CD4-positive, CD25-positive, alpha-beta regulatory T cell (primary cell): ENCODE results near the gene SLC12A7. TPM values are rescaled to one million over a fixed set of nuclear protein-coding genes. Genes with fewer than 3 reads are reported as not detected.
"Not testable (repeated sequence)": the region's sequence is repeated elsewhere in the genome, so short reads cannot be mapped to it uniquely, and the experiment has no call there.

Source experiments
- ATAC-seq, 2 donors: fragments of 150-1000 bp; cut with Tn5 transposase; one replicate each; pipeline ENCODE4 v1.10.0; 2021; ENCODE audit warnings: low read depth in 2 of 2, moderate number of reproducible peaks in 2 of 2, moderate library complexity in 1 of 2
- DNase-seq, 3 donors: peaks; one replicate each; pipeline versions ENCODE4 v3.0.0 to v3.0.0-alpha.2; 2012 to 2022; ENCODE audit warnings: mixed read lengths in 1 of 3
- H3K27ac ChIP-seq: one replicate; pipeline ENCODE4 v1.7.0; 2013; ENCODE audit warnings: mild to moderate bottlenecking, low read length; ENCODE audit not compliant: insufficient read depth, poor library complexity, severe bottlenecking
- H3K27me3 ChIP-seq: one replicate; pipeline ENCODE4 v1.7.0; 2013; ENCODE audit warnings: low read length; ENCODE audit not compliant: control insufficient read depth, insufficient read depth
- H3K36me3 ChIP-seq: one replicate; pipeline ENCODE4 v1.7.0; 2013; ENCODE audit warnings: mild to moderate bottlenecking, low read length, moderate library complexity; ENCODE audit not compliant: control insufficient read depth, insufficient read depth
- H3K4me1 ChIP-seq: 2 replicates; pipeline ENCODE4 v1.7.0; 2013; ENCODE audit warnings: mild to moderate bottlenecking, low read length; ENCODE audit not compliant: insufficient read depth, control insufficient read depth, poor library complexity, severe bottlenecking
- H3K4me3 ChIP-seq: one replicate; pipeline ENCODE4 v1.7.0; 2013; ENCODE audit warnings: low read depth, mild to moderate bottlenecking, low read length, moderate library complexity
- H3K9me3 ChIP-seq, 2 experiments: 1 replicate in 1 of 2; 2 replicates in 1 of 2; pipeline ENCODE4 v1.7.0; 2013; ENCODE audit warnings: low read length in 2 of 2, mild to moderate bottlenecking in 1 of 2, moderate library complexity in 1 of 2; ENCODE audit not compliant: control insufficient read depth in 2 of 2
- H3K27ac Mint-ChIP-seq, 3 donors: one replicate each; pipeline ENCODE4 v1.8.0; 2020 to 2022; ENCODE audit warnings: mild to moderate bottlenecking in 3 of 3, mixed read lengths in 3 of 3, moderate library complexity in 2 of 3
- H3K27me3 Mint-ChIP-seq: one replicate; pipeline ENCODE4 v1.8.0; 2022; ENCODE audit warnings: mild to moderate bottlenecking, mixed read lengths
- H3K36me3 Mint-ChIP-seq: one replicate; pipeline ENCODE4 v1.8.0; 2020; ENCODE audit warnings: mixed read lengths
- H3K4me1 Mint-ChIP-seq, 4 donors: one replicate each; pipeline ENCODE4 v1.8.0; 2020 to 2022; ENCODE audit warnings: mixed read lengths in 4 of 4, mild to moderate bottlenecking in 1 of 4
- H3K4me3 Mint-ChIP-seq, 4 donors: one replicate each; pipeline ENCODE4 v1.8.0; 2020 to 2022; ENCODE audit warnings: mild to moderate bottlenecking in 4 of 4, mixed read lengths in 4 of 4, moderate library complexity in 3 of 4
- H3K9me3 Mint-ChIP-seq, 7 donors: one replicate each; pipeline ENCODE4 v1.8.0; 2020 to 2022; ENCODE audit warnings: mixed read lengths in 7 of 7, mild to moderate bottlenecking in 3 of 7, moderate library complexity in 2 of 7
- polyA plus RNA-seq, 4 donors: library from polyadenylated mRNA; unstranded; fragments of 300-500 nt; fragmentation: Illumina TruSeq; gene quantifications; one replicate each; pipeline ENCODE4 v1.2.3, GENCODE V29; 2021
- total RNA-seq: library from RNA; stranded (reverse); gene quantifications from one replicate; pipeline ENCODE4 v1.2.3, GENCODE V29; 2022

The SLC12A7 gene
- total and polyA plus RNA-seq, 5 donors from 2014 or later = 2.2 to 16.0 (median 7.0) TPM

DNA sequence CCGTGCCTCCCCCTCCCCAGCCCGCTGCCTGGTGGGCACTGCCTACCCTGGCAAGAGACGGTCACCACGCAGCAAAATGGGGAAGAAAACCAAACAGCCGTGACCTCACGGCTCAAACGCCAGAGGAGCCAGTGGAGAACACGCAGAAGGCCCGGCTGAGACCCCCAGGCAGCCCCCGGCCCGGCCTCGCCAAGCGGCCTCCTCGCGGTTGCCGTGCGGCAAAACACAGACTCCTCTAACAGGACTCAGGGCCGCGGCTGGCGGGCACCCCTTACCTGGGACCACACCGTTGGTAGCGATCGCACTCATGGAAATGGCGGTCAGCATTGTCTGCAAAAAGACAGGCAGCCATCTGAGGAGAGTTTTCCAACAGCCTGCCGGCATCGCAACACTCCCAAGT lies 23.8 kb downstream of the SLC12A7 start:
- H3K27ac ChIP-seq = no peak overlapping the region
- no peak overlapping the region for H3K4me3 Mint-ChIP-seq
- no peaks in the 10 kb centered on the region for H3K9me3 ChIP-seq
- no peak overlapping the region for H3K4me3 ChIP-seq
- no peak overlapping the region for H3K27ac Mint-ChIP-seq
- H3K36me3 Mint-ChIP-seq = peaks cover 7% of the 10 kb centered on the region
- H3K4me1 Mint-ChIP-seq = no peaks in the 10 kb centered on the region
- H3K9me3 Mint-ChIP-seq = no peaks in the 10 kb centered on the region
- no peaks in the 10 kb centered on the region for H3K27me3 Mint-ChIP-seq
- no peak for DNase-seq
- H3K27me3 ChIP-seq = no peaks in the 10 kb centered on the region
- no peaks in the 10 kb centered on the region for H3K4me1 ChIP-seq
- ATAC-seq = no peak
- peaks cover 51% of the 10 kb centered on the region for H3K36me3 ChIP-seq

- no peak for ATAC-seq
- H3K4me1 Mint-ChIP-seq = no peaks in the 10 kb centered on the region
- no peak overlapping the region for H3K4me3 Mint-ChIP-seq
- Histone ChIP-seq H3K4me3 (no peak overlapping the region), H3K4me1 (no peaks in the 10 kb centered on the region), H3K9me3 (no peaks in the 10 kb centered on the region), H3K27ac (no peak overlapping the region), H3K36me3 (peaks cover 47% of the 10 kb centered on the region), H3K27me3 (no peaks in the 10 kb centered on the region)
- no peak overlapping the region for H3K27ac Mint-ChIP-seq
- no peaks in the 10 kb centered on the region for H3K9me3 Mint-ChIP-seq
- no peak for DNase-seq
- peaks cover 3% of the 10 kb centered on the region for H3K36me3 Mint-ChIP-seq
- H3K27me3 Mint-ChIP-seq = no peaks in the 10 kb centered on the region
Measured at GRCh38 chr5:1087428-1087827, 24.4 kb downstream of the SLC12A7 start.

GRCh38 chr5:1086871-1087270 lies 25.0 kb downstream of the SLC12A7 start:
- no peak overlapping the region for H3K4me3 Mint-ChIP-seq
- H3K9me3 Mint-ChIP-seq = no peaks in the 10 kb centered on the region
- no peaks in the 10 kb centered on the region for H3K27me3 ChIP-seq
- H3K27me3 Mint-ChIP-seq = no peaks in the 10 kb centered on the region
- H3K4me3 ChIP-seq = no peak overlapping the region
- H3K36me3 Mint-ChIP-seq = peaks cover 2% of the 10 kb centered on the region
- H3K4me1 ChIP-seq = no peaks in the 10 kb centered on the region
- DNase-seq = no peak
- ATAC-seq = no peak
- H3K4me1 Mint-ChIP-seq = no peaks in the 10 kb centered on the region
- no peak overlapping the region for H3K27ac Mint-ChIP-seq
- H3K27ac ChIP-seq = no peak overlapping the region
- no peaks in the 10 kb centered on the region for H3K9me3 ChIP-seq
- peaks cover 44% of the 10 kb centered on the region for H3K36me3 ChIP-seq

DNA sequence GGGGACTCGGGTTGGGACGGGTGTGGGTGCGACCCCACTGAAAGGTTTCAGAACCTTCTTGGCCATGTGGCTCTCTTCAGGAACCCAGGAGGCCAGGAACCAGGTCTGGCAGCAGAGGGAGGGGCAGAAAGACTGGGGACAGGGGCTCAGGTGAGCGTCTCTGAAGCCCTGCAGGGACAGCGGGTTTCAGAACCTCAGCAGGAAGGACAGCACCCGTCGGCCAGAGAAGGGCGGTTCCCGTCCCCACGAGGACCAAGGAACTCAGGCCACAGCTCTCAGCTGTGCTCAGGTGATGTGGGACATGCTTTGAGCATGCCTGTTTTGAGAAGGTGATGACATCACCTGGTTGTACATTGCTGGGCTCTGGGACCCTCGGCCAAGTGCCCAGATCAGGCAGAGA lies 25.7 kb downstream of the SLC12A7 start:
- Histone ChIP-seq H3K27ac (no peak overlapping the region), H3K36me3 (peaks cover 49% of the 10 kb centered on the region), H3K4me3 (no peak overlapping the region), H3K27me3 (no peaks in the 10 kb centered on the region), H3K4me1 (no peaks in the 10 kb centered on the region), H3K9me3 (no peaks in the 10 kb centered on the region)
- DNase-seq (no peak), ATAC-seq (no peak)
- H3K27me3 Mint-ChIP-seq = no peaks in the 10 kb centered on the region
- no peaks in the 10 kb centered on the region for H3K9me3 Mint-ChIP-seq
- no peak overlapping the region for H3K4me3 Mint-ChIP-seq
- H3K4me1 Mint-ChIP-seq = no peaks in the 10 kb centered on the region
- H3K27ac Mint-ChIP-seq = no peak overlapping the region
- H3K36me3 Mint-ChIP-seq = peaks cover 6% of the 10 kb centered on the region

- Histone ChIP-seq H3K4me3 (no peak overlapping the region), H3K27ac (no peak overlapping the region), H3K36me3 (peaks cover 49% of the 10 kb centered on the region), H3K27me3 (no peaks in the 10 kb centered on the region), H3K9me3 (no peaks in the 10 kb centered on the region), H3K4me1 (no peaks in the 10 kb centered on the region)
- H3K36me3 Mint-ChIP-seq = peaks cover 12% of the 10 kb centered on the region
- no peak overlapping the region for H3K27ac Mint-ChIP-seq
- H3K9me3 Mint-ChIP-seq = no peaks in the 10 kb centered on the region
- H3K4me1 Mint-ChIP-seq = peaks cover 0 to 3% (median 0%) of the 10 kb centered on the region in 4 donors
- no peak for ATAC-seq
- no peaks in the 10 kb centered on the region for H3K27me3 Mint-ChIP-seq
- DNase-seq = no peak
- no peak overlapping the region for H3K4me3 Mint-ChIP-seq
Measured at GRCh38 chr5:1085391-1085790, 26.5 kb downstream of the SLC12A7 start.

GRCh38 chr5:1083823-1084605 lies 27.8 kb downstream of the SLC12A7 start:
- Mint-ChIP-seq H3K36me3 (peaks cover 12% of the 10 kb centered on the region), H3K27me3 (no peaks in the 10 kb centered on the region), H3K9me3 (no peaks in the 10 kb centered on the region), H3K4me1 (peaks cover 0 to 3% (median 0%) of the 10 kb centered on the region in 4 donors), H3K4me3 (no peak overlapping the region), H3K27ac (no peak overlapping the region)
- Histone ChIP-seq H3K36me3 (peaks cover 59% of the 10 kb centered on the region), H3K27ac (no peak overlapping the region), H3K9me3 (no peaks in the 10 kb centered on the region), H3K27me3 (no peaks in the 10 kb centered on the region), H3K4me3 (no peak overlapping the region), H3K4me1 (no peaks in the 10 kb centered on the region)
- DNase-seq (no peak), ATAC-seq (no peak)

DNA sequence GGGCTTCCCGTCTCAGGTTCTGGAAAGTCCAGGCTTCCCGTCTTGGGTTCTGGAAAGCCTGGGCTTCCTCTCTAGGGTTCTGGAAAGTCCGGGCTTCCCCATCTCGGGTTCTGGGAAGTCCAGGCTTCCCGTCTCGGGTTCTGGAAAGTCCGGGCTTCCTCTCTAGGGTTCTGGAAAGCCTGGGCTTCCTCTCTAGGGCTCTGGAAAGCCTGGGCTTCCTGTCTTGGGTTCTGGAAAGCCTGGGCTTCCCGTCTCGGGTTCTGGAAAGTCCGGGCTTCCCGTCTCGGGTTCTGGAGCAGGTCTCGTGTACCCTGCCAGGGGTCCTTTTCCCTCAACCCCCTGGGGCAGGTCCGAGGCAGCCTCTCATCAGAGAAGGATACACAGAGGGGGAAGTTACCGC lies 28.8 kb downstream of the SLC12A7 start:
- not testable (repeated sequence) for H3K27me3 ChIP-seq, H3K27ac Mint-ChIP-seq, ATAC-seq, H3K9me3 Mint-ChIP-seq, DNase-seq, H3K4me1 ChIP-seq, H3K4me3 ChIP-seq, H3K9me3 ChIP-seq, H3K27me3 Mint-ChIP-seq, H3K27ac ChIP-seq, H3K4me1 Mint-ChIP-seq, H3K4me3 Mint-ChIP-seq
- H3K36me3 ChIP-seq = peaks cover 61% of the 10 kb centered on the region
- H3K36me3 Mint-ChIP-seq = peaks cover 12% of the 10 kb centered on the region

GRCh38 chr5:1081519-1081918 lies 30.3 kb downstream of the SLC12A7 start:
- no peaks in the 10 kb centered on the region for H3K9me3 Mint-ChIP-seq
- H3K27ac Mint-ChIP-seq = peak overlapping the region in 1 of 3 donors; percentile 65
- Histone ChIP-seq H3K36me3 (peaks cover 47% of the 10 kb centered on the region), H3K4me1 (no peaks in the 10 kb centered on the region), H3K9me3 (no peaks in the 10 kb centered on the region), H3K27me3 (no peaks in the 10 kb centered on the region), H3K27ac (no peak overlapping the region), H3K4me3 (no peak overlapping the region)
- peak overlapping the region in 1 of 4 donors; percentile 52 for H3K4me3 Mint-ChIP-seq
- ATAC-seq = no peak
- DNase-seq = peak in 1 of 3 donors; percentile 14
- no peaks in the 10 kb centered on the region for H3K27me3 Mint-ChIP-seq
- H3K36me3 Mint-ChIP-seq = peaks cover 12% of the 10 kb centered on the region
- peaks cover 0 to 3% (median 0%) of the 10 kb centered on the region in 4 donors for H3K4me1 Mint-ChIP-seq
